DLD1 (cell line): ENCODE measurements around the gene TATDN3.
"Not testable (repeated sequence)": the region's sequence is repeated elsewhere in the genome, so short reads cannot be mapped to it uniquely, and the experiment has no call there.

Experiments used
- in situ Hi-C: cut with HindIII; loops from 2 replicates; pipeline ENCODE4 v1.10.0; 2017; ENCODE audit warnings: low sequenced_read_pairs

Gene TATDN3

DNA sequence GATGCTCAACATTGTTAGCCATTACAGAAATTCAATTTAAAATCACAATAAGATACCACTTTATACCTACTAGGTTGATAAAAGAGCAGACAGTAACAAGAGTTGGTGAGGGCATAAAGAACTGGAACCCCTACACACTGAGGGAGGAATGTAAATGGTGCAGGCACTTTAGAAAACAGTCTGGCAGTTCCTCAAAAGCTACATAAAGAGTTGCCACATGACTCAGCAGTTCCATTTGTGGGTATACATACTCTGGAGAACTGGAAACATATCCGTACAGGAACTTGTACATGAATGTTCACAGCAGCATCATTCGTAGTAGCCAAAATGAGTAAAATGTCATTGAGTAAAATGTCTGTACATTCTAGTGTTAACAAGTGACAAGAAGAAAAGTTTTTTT, 17.1 kb upstream of the TATDN3 start:
- in situ Hi-C loops: no loop called here

- in situ Hi-C loops: no loop called here
These were observed 16.5 kb upstream of the TATDN3 start for GRCh38 chr1:212775241-212775640.

DNA sequence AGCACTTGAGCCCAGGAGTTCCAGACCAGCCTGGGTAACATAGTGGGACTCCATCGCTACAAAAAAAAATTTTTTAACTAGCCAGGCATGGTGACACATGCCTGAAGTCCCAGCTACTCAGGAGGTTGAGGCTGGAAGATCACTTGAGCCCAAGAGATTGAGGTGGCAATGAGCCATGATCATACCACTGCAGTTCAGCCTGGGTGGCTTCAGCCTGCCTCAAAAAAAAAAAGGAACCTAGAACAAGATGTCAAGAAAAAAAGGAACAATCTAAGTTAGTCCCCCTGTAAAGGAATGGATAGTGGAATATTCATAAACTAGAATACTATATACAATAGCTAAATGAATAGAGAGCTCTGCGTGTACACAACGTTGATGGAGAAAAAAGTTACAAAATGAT, 14.5 kb upstream of the TATDN3 start:
- in situ Hi-C loops: no loop called here

- in situ Hi-C loops: not testable (repeated sequence)
These were observed 12.6 kb upstream of the TATDN3 start for GRCh38 chr1:212779086-212779485.

GRCh38 chr1:212780759-212781158, 10.9 kb upstream of the TATDN3 start:
- in situ Hi-C loops: loop anchor here (10.0 kb wide), 2 partner anchors 106 to 316 kb away; no protein-coding TSS in a partner anchor

- in situ Hi-C loops: loop anchor here (10.0 kb wide), 2 partner anchors 106 to 316 kb away; no protein-coding TSS in a partner anchor
These were observed 10.5 kb upstream of the TATDN3 start for GRCh38 chr1:212781225-212781624.

DNA sequence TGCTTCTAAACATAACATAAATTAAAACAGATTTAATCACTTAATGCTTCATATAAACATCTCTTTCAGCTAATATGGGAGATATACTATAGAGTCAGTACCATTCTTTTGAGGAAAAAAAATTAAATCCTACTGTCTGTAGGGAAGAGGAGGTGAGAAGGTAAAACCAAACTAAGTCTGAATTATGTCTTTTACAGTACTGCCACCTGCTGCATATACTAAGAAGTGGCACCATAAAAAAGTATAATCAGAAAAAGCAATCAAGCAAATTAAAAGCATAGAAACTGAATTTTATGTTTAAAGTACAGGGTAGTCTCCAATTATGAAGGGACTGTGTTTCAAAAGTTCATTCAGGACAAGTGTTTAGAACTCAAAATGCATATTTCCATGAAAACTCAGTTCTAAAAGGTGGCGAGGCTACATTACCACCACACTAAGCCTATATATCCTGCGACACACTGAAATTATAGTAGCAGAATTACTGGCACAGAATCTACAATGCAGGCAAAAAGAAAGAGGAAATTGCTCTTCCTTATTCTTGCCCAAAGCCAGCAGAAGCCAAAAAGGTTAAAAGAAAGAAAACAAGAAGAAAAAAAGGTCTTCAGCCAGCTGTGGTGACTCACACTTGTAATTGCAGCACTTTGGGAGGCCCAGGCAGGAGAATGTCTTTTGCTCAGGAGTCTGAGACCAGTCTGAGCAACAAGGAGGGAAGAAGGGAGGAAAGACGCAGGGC, 9.1 kb upstream of the TATDN3 start:
- in situ Hi-C loops: loop anchor here (10.0 kb wide), 2 partner anchors 108 to 318 kb away; no protein-coding TSS in a partner anchor

GRCh38 chr1:212783976-212784375, 7.7 kb upstream of the TATDN3 start:
- in situ Hi-C loops: loop anchor here (10.0 kb wide), 2 partner anchors 109 to 319 kb away; no protein-coding TSS in a partner anchor

DNA sequence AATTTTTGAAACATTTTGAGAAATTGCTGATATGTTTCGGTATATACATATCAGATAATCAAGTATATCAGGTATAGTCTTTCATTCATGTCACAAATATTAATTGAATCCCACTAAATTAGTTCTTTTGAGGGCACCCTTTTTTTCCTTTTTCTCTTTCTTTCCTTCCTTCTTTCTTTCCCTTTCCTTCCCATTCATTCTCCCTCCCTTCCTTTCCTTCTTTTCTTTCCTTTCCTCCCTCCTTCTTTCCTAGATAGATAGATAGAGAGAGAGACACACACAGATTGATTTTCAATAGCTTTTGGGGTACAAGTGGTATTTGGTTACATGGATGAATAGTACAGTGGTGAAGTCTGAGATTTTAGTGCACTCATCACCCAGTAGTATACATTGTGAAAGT, 5.8 kb upstream of the TATDN3 start:
- in situ Hi-C loops: loop anchor here (10.0 kb wide), 2 partner anchors 111 to 321 kb away; no protein-coding TSS in a partner anchor

DNA sequence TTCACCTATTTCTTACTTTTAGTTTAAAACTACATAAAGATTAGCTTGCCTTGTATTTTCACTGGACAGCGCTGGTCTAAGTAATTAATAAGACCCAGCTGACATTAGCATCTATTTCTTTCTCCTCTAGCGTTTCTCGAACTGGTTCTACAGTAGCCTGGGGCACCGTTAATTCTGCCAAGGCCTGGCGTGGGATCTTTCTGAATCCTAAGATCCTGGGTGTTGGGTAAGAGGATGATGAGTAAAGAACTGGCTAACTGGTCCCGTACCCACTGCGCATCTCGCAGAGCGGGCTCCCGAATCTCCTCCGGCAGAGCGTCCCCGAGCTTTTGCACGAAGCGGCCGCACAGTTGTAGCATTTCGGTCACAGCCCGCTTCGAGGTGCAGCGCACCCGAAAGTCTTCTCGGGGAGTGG, 426 bp upstream of the TATDN3 start:
- in situ Hi-C loops: no loop called here

GRCh38 chr1:212792396-212792908, 758 bp downstream of the TATDN3 start:
- in situ Hi-C loops: no loop called here

DNA sequence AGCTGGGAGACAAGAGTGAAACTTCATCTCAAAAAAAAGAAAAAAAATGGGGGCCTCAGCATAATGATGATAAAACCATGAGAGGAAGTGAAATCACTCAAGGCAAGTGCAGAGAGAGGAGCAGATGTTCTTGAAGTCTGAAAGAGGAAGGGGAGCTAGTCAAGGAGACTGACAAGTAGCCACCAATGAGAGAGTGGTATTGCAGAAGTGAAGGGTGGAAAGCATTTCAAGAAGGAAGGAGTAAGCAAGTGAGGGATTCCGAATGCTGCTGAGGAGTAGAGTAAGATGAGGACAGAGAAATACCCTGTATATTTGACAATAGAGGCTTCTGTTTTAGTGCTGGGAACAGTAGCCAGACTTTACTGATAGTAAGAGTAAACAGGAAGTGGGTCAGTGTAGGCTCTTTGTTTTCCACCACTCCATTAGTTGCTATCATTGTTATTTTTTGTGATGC, 2.9 kb downstream of the TATDN3 start:
- in situ Hi-C loops: no loop called here

GRCh38 chr1:212797681-212798080, 6.0 kb downstream of the TATDN3 start:
- in situ Hi-C loops: no loop called here

GRCh38 chr1:212805767-212806166, 14.1 kb downstream of the TATDN3 start:
- in situ Hi-C loops: no loop called here

GRCh38 chr1:212814537-212815334, 23.0 kb downstream of the TATDN3 start:
- in situ Hi-C loops: no loop called here

GRCh38 chr1:212816567-212817278, 25.0 kb downstream of the TATDN3 start:
- in situ Hi-C loops: no loop called here

DNA sequence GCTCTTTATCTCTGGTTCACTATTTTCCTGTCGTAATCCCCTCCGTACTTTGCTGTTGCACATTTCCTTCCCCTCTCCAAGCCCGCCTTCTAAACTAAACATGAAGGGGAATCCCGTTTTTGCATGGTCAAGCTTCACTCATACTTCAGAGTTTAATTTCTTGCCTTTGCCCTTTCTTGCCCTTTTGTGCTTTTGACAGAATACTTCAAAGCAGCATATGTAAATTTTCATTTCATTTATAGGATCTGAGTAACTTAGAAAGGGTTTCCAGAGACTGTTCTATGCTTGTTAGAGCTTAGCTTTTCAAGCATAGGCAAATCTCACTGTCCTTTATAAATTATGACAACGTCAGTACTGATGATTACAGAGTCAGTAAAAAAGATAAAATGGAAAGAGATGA, 28.0 kb downstream of the TATDN3 start:
- in situ Hi-C loops: no loop called here

GRCh38 chr1:212820969-212821368, 29.3 kb downstream of the TATDN3 start:
- in situ Hi-C loops: no loop called here

GRCh38 chr1:212822956-212823355, 31.3 kb downstream of the TATDN3 start:
- in situ Hi-C loops: no loop called here

DNA sequence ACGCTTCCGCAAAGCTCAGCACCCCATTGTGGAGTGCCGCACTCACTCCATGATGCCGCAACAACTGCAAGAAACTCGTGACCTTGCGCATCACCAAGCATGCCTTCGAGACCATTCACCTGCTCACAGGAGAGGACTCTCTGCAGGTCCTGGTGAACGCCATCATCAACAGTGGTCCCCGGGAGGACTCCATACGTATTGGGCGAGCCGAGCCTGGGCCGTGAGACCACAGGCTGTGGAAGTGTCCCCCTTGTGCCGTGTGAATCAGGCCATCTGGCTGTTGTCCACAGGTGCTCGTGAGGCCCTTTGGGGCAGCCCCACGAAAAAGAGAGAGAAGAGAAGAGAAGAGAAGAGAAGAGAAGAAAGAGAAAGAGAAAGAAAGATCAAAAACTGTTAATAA, 32.5 kb downstream of the TATDN3 start:
- in situ Hi-C loops: no loop called here
